Stimulated activated CD4-positive, alpha-beta T cell treated with anti-CD3 and anti-CD28 coated beads, Interleukin-4, amount 100 ng/mL, for 48 hours (primary cell): ENCODE data around the gene DKK3.

Experiments used
- DNase-seq, 2 donors: peaks; one replicate each; pipeline ENCODE4 v3.0.0-alpha.2; 2020; ENCODE audit warnings: low read depth in 2 of 2

The DKK3 gene

GRCh38 chr11:11981840-11982239, 26.6 kb downstream of the DKK3 start:
- DNase-seq: no peak

GRCh38 chr11:11981364-11981763, 27.1 kb downstream of the DKK3 start:
- no peak for DNase-seq

- DNase-seq: no peak
These were observed 27.6 kb downstream of the DKK3 start for GRCh38 chr11:11980841-11981308.

GRCh38 chr11:11980200-11980599, 28.2 kb downstream of the DKK3 start:
- no peak for DNase-seq

GRCh38 chr11:11979488-11980117, 28.8 kb downstream of the DKK3 start:
- no peak for DNase-seq

GRCh38 chr11:11978792-11979487, 29.5 kb downstream of the DKK3 start:
- DNase-seq: no peak

GRCh38 chr11:11978098-11978637, 30.3 kb downstream of the DKK3 start:
- DNase-seq: no peak

GRCh38 chr11:11977206-11977938, 31.1 kb downstream of the DKK3 start:
- DNase-seq: no peak

GRCh38 chr11:11976481-11977127, 31.8 kb downstream of the DKK3 start:
- DNase-seq: no peak

GRCh38 chr11:11975201-11976092, 33.0 kb downstream of the DKK3 start:
- DNase-seq: no peak

GRCh38 chr11:11973866-11974265, 34.6 kb downstream of the DKK3 start:
- DNase-seq: no peak

- no peak for DNase-seq
These were observed 35.0 kb downstream of the DKK3 start for GRCh38 chr11:11973361-11973800.

- DNase-seq: no peak
These were observed 35.6 kb downstream of the DKK3 start for GRCh38 chr11:11972730-11973341.

- no peak for DNase-seq
These were observed 36.4 kb downstream of the DKK3 start for GRCh38 chr11:11971906-11972547.

- no peak for DNase-seq
These were observed 37.9 kb downstream of the DKK3 start for GRCh38 chr11:11970556-11970955.

- no peak for DNase-seq
These were observed 38.8 kb downstream of the DKK3 start for GRCh38 chr11:11969380-11970215.

- no peak for DNase-seq
These were observed 39.7 kb downstream of the DKK3 start for GRCh38 chr11:11968511-11969280.
